ENCODE measurements around the gene ZMYND10.

ZMYND10 gene

GRCh38 chr3:50340147-50340447 lies 5.4 kb downstream of the ZMYND10 start:
- DNase-seq (ENCODE audit: low read depth): no peak
- TF ChIP-seq CTCF (conservative IDR thresholded peaks at IDR 0.05; ENCODE audit: low read depth, low read length): no peak
- H3K4me3 ChIP-seq (ENCODE audit: low read length): peak overlapping the region; percentile 16

DNA sequence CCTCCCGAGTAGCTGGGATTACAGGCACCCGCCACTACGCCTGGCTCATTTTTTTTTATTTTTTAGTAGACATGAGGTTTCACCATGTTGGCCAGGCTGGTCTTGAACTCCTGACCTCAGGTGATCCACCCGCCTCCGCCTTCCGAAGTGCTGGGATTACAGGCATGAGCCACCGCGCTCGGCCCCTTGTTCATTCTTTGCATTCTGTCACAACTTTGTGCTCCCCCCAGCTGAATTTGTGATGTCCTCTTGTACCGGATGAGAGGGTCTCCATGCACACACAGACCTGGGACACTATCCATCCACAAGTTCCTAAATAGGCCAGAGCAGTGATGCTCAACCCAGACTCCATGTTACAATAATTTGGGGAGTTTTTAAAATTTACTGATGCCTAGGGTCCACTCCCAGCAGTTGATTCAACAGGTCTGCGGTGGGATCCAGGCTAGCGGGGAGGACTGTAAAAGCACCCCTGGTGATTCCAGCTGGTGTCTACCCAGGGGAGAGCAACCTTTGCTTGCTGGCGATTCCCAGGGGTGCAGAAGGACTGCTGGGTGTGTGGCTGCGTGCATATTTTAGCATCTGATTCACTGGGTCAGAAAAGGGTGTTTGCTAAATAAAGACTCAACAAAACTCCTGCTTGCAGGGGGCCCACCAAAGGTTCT lies 5.9 kb downstream of the ZMYND10 start:
- no peak for TF ChIP-seq CTCF (conservative IDR thresholded peaks at IDR 0.05; ENCODE audit: low read depth, low read length)
- no peak for DNase-seq (ENCODE audit: low read depth)
- no peak overlapping the region for H3K4me3 ChIP-seq (ENCODE audit: low read length)

DNA sequence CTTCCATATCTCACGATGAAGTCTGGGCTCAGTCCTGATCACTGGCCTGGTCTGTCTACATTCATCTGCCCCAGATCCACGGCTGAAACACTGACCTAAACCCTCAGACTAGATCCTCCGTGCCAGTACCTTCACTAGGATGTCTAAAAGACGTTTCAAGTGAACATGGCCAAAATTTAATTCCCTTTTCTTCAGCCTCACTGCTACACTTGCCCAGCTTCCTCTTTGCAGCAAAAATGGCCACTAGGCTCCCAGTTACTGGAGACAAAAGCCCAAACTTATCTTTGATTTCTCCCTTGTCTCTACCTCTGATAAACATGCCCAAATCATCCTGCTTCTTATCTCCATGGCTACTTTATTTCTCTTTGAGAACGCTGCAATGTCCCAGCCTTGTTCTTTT lies 6.6 kb downstream of the ZMYND10 start:
- H3K4me3 ChIP-seq (ENCODE audit: low read length): no peak overlapping the region
- no peak for DNase-seq (ENCODE audit: low read depth)
- no peak for TF ChIP-seq CTCF (conservative IDR thresholded peaks at IDR 0.05; ENCODE audit: low read depth, low read length)

DNA sequence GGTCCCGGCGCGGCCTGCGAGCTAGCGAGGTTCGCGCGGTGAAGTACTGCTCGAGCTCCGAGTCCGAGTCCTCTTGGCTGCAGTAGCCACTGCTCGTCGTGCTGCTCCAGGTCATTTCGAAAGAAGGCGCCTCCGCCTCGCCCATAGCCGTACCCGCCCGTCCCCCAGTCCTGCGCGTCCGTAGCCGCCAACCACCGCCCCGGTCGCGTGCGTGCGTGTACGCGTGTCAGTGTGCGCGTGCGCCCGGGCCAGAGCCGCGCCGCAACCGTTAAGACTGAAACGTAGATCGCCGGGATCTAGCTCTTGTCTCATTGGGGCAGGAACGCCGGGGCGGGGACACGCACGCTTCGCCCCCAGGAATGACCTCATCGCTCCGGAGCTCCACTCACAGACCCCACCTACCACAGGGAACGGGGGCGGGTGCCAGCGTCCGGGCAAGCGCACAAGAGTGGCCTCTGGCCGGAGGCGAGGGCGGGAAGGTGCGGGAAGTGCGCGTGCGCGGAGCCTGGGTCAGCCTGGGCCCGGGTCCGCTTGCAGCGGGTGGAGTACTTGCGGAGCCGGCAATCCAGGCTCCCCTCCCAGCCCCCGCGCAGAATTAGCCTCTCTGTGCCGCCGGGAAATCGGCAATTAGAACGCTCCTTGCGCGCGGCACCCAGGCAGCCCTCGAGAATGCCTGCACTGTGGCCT lies 8.2 kb downstream of the ZMYND10 start:
- no peak for TF ChIP-seq CTCF (conservative IDR thresholded peaks at IDR 0.05; ENCODE audit: low read depth, low read length)
- DNase-seq (ENCODE audit: low read depth): peak; percentile 95

DNA sequence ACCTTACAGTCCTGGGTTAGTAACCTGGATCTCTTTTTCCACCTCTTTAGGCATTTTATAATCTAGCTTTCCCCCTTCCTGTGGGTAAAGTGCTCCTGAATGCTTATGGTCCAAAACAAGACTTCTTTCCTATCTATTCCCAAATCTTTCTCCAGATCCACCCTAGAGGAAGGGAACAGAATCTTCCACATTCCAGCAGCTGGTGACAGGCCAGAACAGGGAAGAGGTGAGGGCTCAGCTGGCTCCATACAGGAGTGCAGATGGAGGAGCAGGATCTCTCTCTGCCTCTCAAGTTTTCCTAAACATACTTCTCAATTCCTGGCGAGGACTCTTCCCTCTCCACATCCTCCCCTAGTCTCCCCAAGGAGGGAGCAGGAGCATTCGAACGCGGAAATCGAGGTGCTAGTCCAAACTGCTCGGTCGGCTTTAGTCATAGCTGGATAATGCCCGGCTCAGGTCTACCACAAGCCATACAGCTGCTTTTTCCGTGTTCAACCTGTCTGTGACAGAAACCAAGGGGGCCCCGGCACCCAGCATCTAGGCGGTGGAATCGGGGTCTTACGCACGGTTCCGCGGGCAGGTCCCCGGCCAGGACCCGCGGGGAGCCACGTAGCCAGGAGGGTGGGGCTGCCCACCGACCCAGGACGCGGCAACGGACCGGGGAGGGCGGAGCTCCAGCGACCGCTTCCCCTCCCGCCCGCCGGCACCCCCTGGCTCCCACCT lies 8.9 kb downstream of the ZMYND10 start:
- no peak for TF ChIP-seq CTCF (conservative IDR thresholded peaks at IDR 0.05; ENCODE audit: low read depth, low read length)
- DNase-seq (ENCODE audit: low read depth): no peak
- peak overlapping the region; percentile 88 for H3K4me3 ChIP-seq (ENCODE audit: low read length)

More for the DNA sequence above, 8.2 kb downstream of the ZMYND10 start:
- H3K4me3 ChIP-seq (ENCODE audit: low read length): peak overlapping the region; percentile 88

- no peak for DNase-seq (ENCODE audit: low read depth)
- H3K4me3 ChIP-seq (ENCODE audit: low read length): no peak overlapping the region
- no peak for TF ChIP-seq CTCF (conservative IDR thresholded peaks at IDR 0.05; ENCODE audit: low read depth, low read length)
Measured at GRCh38 chr3:50334339-50335075, 11.0 kb downstream of the ZMYND10 start.
